Osteocyte (in vitro differentiated cells): ENCODE results near the gene SNX19. TPM values are rescaled to one million over a fixed set of nuclear protein-coding genes. Genes with fewer than 3 reads are reported as not detected.

ENCODE experiments used
- DNase-seq: peaks from one replicate; pipeline ENCODE4 v3.0.0; 2021; ENCODE audit warnings: mixed read lengths; ENCODE audit not compliant: unreplicated experiment; ENCODE audit errors: extremely low spot score
- H3K27ac Mint-ChIP-seq: one replicate; pipeline ENCODE4 v1.8.0; 2021; ENCODE audit warnings: mild to moderate bottlenecking, mixed read lengths; ENCODE audit not compliant: unreplicated experiment
- H3K27me3 Mint-ChIP-seq: one replicate; pipeline ENCODE4 v1.8.0; 2021; ENCODE audit warnings: mixed read lengths; ENCODE audit not compliant: unreplicated experiment
- H3K36me3 Mint-ChIP-seq: one replicate; pipeline ENCODE4 v1.8.0; 2021; ENCODE audit warnings: mixed read lengths; ENCODE audit not compliant: unreplicated experiment
- H3K4me1 Mint-ChIP-seq: one replicate; pipeline ENCODE4 v1.8.0; 2021; ENCODE audit warnings: mixed read lengths; ENCODE audit not compliant: unreplicated experiment
- H3K4me3 Mint-ChIP-seq: one replicate; pipeline ENCODE4 v1.8.0; 2021; ENCODE audit warnings: mild to moderate bottlenecking, moderate library complexity, mixed read lengths; ENCODE audit not compliant: unreplicated experiment
- H3K9me3 Mint-ChIP-seq: one replicate; pipeline ENCODE4 v1.8.0; 2021; ENCODE audit warnings: mixed read lengths; ENCODE audit not compliant: unreplicated experiment
- CTCF ChIP-seq: fragments of 200-600 bp; sonication (generic); IDR thresholded peaks from 2 replicates; pipeline ENCODE4 v1.5.0; 2021; ENCODE audit warnings: antibody characterized with exemption, mild to moderate bottlenecking, moderate library complexity
- total RNA-seq: library from RNA; stranded (reverse); gene quantifications from 2 replicates; pipeline ENCODE4 v1.2.1, GENCODE V29; 2021

The SNX19 gene
- total RNA-seq, 1 donor from 2014 or later: 68.4 TPM

- Mint-ChIP-seq H3K4me3 (no peak overlapping the region), H3K27ac (no peak overlapping the region), H3K9me3 (no peaks in the 10 kb centered on the region), H3K27me3 (peaks cover 28% of the 10 kb centered on the region), H3K36me3 (peaks cover 8% of the 10 kb centered on the region), H3K4me1 (peaks cover 17% of the 10 kb centered on the region)
- no peak for DNase-seq
- no peak for TF ChIP-seq CTCF
Measured at GRCh38 chr11:130918081-130918480, 1.8 kb upstream of the SNX19 start.

- TF ChIP-seq CTCF: no peak
- Mint-ChIP-seq H3K27me3 (peaks cover 28% of the 10 kb centered on the region), H3K9me3 (no peaks in the 10 kb centered on the region), H3K27ac (peak overlapping the region; percentile 81), H3K4me1 (peaks cover 20% of the 10 kb centered on the region), H3K36me3 (peaks cover 11% of the 10 kb centered on the region), H3K4me3 (peak overlapping the region; percentile 79)
- no peak for DNase-seq
Measured at GRCh38 chr11:130916910-130917309, 631 bp upstream of the SNX19 start.

GRCh38 chr11:130915603-130916237 is 559 bp downstream of the SNX19 start:
- no peak for TF ChIP-seq CTCF
- Mint-ChIP-seq H3K4me3 (peak overlapping the region; percentile 79), H3K9me3 (no peaks in the 10 kb centered on the region), H3K27me3 (peaks cover 17% of the 10 kb centered on the region), H3K36me3 (peaks cover 18% of the 10 kb centered on the region), H3K27ac (peak overlapping the region; percentile 64), H3K4me1 (peaks cover 20% of the 10 kb centered on the region)
- no peak for DNase-seq

GRCh38 chr11:130913268-130913667 is 3.0 kb downstream of the SNX19 start:
- Mint-ChIP-seq H3K4me1 (peaks cover 27% of the 10 kb centered on the region), H3K27me3 (no peaks in the 10 kb centered on the region), H3K4me3 (peak overlapping the region; percentile 2), H3K27ac (no peak overlapping the region), H3K36me3 (peaks cover 34% of the 10 kb centered on the region), H3K9me3 (no peaks in the 10 kb centered on the region)
- TF ChIP-seq CTCF: no peak
- DNase-seq: no peak

GRCh38 chr11:130912552-130912951 is 3.7 kb downstream of the SNX19 start:
- peaks cover 27% of the 10 kb centered on the region for H3K4me1 Mint-ChIP-seq
- peaks cover 38% of the 10 kb centered on the region for H3K36me3 Mint-ChIP-seq
- H3K9me3 Mint-ChIP-seq: no peaks in the 10 kb centered on the region
- no peak overlapping the region for H3K27ac Mint-ChIP-seq
- H3K4me3 Mint-ChIP-seq: no peak overlapping the region
- no peak for TF ChIP-seq CTCF
- no peak for DNase-seq
- H3K27me3 Mint-ChIP-seq: no peaks in the 10 kb centered on the region
